CD14-positive monocyte (primary cell): ENCODE data around the gene NPEPL1. TPM values are rescaled to one million over a fixed set of nuclear protein-coding genes. Genes with fewer than 3 reads are reported as not detected.

Experiments used
- DNase-seq, 3 donors: peaks; one replicate each; pipeline ENCODE4 v3.0.0-alpha.2; 2011 to 2022
- H2AFZ ChIP-seq: 2 replicates; pipeline ENCODE4 v1.6.0; 2012; ENCODE audit warnings: mild to moderate bottlenecking, low read depth, low read length, inconsistent platforms; ENCODE audit not compliant: insufficient read depth, poor library complexity, severe bottlenecking
- H3K27ac ChIP-seq, 2 donors: 1 replicate in 1 of 2; 2 replicates in 1 of 2; pipeline ENCODE4 v1.5.1; 2012 to 2013; ENCODE audit warnings: low read length in 2 of 2, control low read depth in 1 of 2, inconsistent platforms in 1 of 2, low read depth in 1 of 2, mild to moderate bottlenecking in 1 of 2
- H3K27me3 ChIP-seq, 2 donors: one replicate each; pipeline versions ENCODE4 v1.6.0 to v1.6.1; 2011 to 2013; ENCODE audit warnings: low read length in 2 of 2; ENCODE audit not compliant: control insufficient read depth in 2 of 2, insufficient read depth in 2 of 2
- H3K36me3 ChIP-seq, 2 donors: replicated peaks in 1 of 2; 1 replicate in 1 of 2; 2 replicates in 1 of 2; pipeline versions ENCODE4 v1.5.1 to v1.6.1; 2012 to 2013; ENCODE audit warnings: low read length in 2 of 2, control low read depth in 1 of 2, inconsistent platforms in 1 of 2, mild to moderate bottlenecking in 1 of 2; ENCODE audit not compliant: insufficient read depth in 2 of 2, control insufficient read depth in 1 of 2
- H3K4me1 ChIP-seq, 2 donors: 1 replicate in 1 of 2; 2 replicates in 1 of 2; pipeline versions ENCODE4 v1.5.1 to v1.6.1; 2012 to 2013; ENCODE audit warnings: low read length in 2 of 2, control low read depth in 1 of 2, inconsistent platforms in 1 of 2, mild to moderate bottlenecking in 1 of 2, moderate library complexity in 1 of 2; ENCODE audit not compliant: insufficient read depth in 2 of 2, control insufficient read depth in 1 of 2
- H3K4me2 ChIP-seq: replicated peaks from 2 replicates; pipeline ENCODE3; 2012; ENCODE audit warnings: low read length, moderate library complexity, mild to moderate bottlenecking; ENCODE audit not compliant: poor library complexity, severe bottlenecking; ENCODE audit errors: extremely low read depth
- H3K4me3 ChIP-seq, 3 experiments: fragments of 200-600 bp in 1 of 3; sonication (generic) in 1 of 3; replicated peaks in 1 of 3; 1 replicate in 2 of 3; 2 replicates in 1 of 3; pipeline ENCODE4 v1.5.1; 2011 to 2013; ENCODE audit warnings: low read length in 3 of 3, mild to moderate bottlenecking in 3 of 3, control low read depth in 2 of 3, low read depth in 2 of 3, inconsistent platforms in 1 of 3, moderate library complexity in 1 of 3
- H3K79me2 ChIP-seq: 2 replicates; pipeline ENCODE4 v1.6.0; 2012; ENCODE audit warnings: mild to moderate bottlenecking, control low read depth, inconsistent platforms, low read length, moderate library complexity; ENCODE audit not compliant: insufficient read depth
- H3K9ac ChIP-seq: 2 replicates; pipeline ENCODE4 v1.6.0; 2017; ENCODE audit warnings: low read length, mild to moderate bottlenecking; ENCODE audit not compliant: insufficient read depth, poor library complexity, severe bottlenecking
- H3K9me3 ChIP-seq, 2 donors: replicated peaks in 1 of 2; 1 replicate in 1 of 2; 2 replicates in 1 of 2; pipeline versions ENCODE4 v1.5.1 to v1.6.1; 2012 to 2013; ENCODE audit warnings: low read length in 2 of 2, control low read depth in 1 of 2; ENCODE audit not compliant: control insufficient read depth in 1 of 2, insufficient read depth in 1 of 2
- H4K20me1 ChIP-seq: 2 replicates; pipeline ENCODE4 v1.6.0; 2012; ENCODE audit warnings: mild to moderate bottlenecking, low read length, control low read depth, moderate library complexity; ENCODE audit not compliant: insufficient read depth
- H3K27ac Mint-ChIP-seq, 7 donors: one replicate each; pipeline ENCODE4 v1.8.0; 2020; ENCODE audit warnings: mild to moderate bottlenecking in 7 of 7, mixed read lengths in 7 of 7, moderate library complexity in 6 of 7, inconsistent platforms in 2 of 7
- H3K27me3 Mint-ChIP-seq, 3 donors: one replicate each; pipeline ENCODE4 v1.8.0; 2021 to 2022; ENCODE audit warnings: low read depth in 3 of 3, mild to moderate bottlenecking in 3 of 3, mixed read lengths in 3 of 3, moderate library complexity in 3 of 3, inconsistent platforms in 1 of 3
- H3K36me3 Mint-ChIP-seq, 2 donors: one replicate each; pipeline ENCODE4 v1.8.0; 2020; ENCODE audit warnings: mixed read lengths in 2 of 2, inconsistent platforms in 1 of 2, mild to moderate bottlenecking in 1 of 2
- H3K4me1 Mint-ChIP-seq: one replicate; pipeline ENCODE4 v1.8.0; 2020; ENCODE audit warnings: mild to moderate bottlenecking, mixed read lengths
- H3K4me3 Mint-ChIP-seq, 2 donors: one replicate each; pipeline ENCODE4 v1.8.0; 2020; ENCODE audit warnings: mild to moderate bottlenecking in 2 of 2, mixed read lengths in 2 of 2, moderate library complexity in 1 of 2
- H3K9me3 Mint-ChIP-seq, 7 donors: one replicate each; pipeline ENCODE4 v1.8.0; 2020 to 2022; ENCODE audit warnings: mixed read lengths in 7 of 7, mild to moderate bottlenecking in 6 of 7, moderate library complexity in 6 of 7, inconsistent platforms in 2 of 7
- CTCF ChIP-seq: fragments of 200-600 bp; IDR thresholded peaks from one replicate; pipeline ENCODE4 v1.8.0; 2022; ENCODE audit warnings: antibody characterized with exemption, mild to moderate bottlenecking
- WGBS: methylation state at CpG from one replicate; pipeline ENCODE4 v1.1.5; 2013; ENCODE audit warnings: missing lambda C conversion rate; ENCODE audit not compliant: insufficient coverage; 5-methylcytosine and 5-hydroxymethylcytosine counted together
- intact Hi-C, 2 donors: fragments of 100-400 bp; cut with micrococcal nuclease; formaldehyde crosslinking; loops; one replicate each; pipeline versions ENCODE4 v1.15.0 to v1.15.1; 2023
- polyA plus RNA-seq, 3 donors: library from polyadenylated mRNA; depleted of rRNA in 1 of 3; unstranded in 2 of 3; stranded (reverse) in 1 of 3; fragments of 300-500 nt in 2 of 3; fragments of >200 nt in 1 of 3; fragmentation: Illumina TruSeq in 2 of 3; gene quantifications; 1 replicate in 2 of 3; 2 replicates in 1 of 3; pipeline ENCODE4 v1.2.3, GENCODE V29; 2012 to 2021

The NPEPL1 gene
- polyA plus RNA-seq, 3 donors, result 37.6 to 109 (median 39.6) TPM

- Mint-ChIP-seq H3K36me3 (peaks cover 51 to 59% of the 10 kb centered on the region in 2 donors), H3K4me1 (no peaks in the 10 kb centered on the region), H3K27me3 (peaks cover 0 to 2% (median 0%) of the 10 kb centered on the region in 3 donors), H3K4me3 (no peak overlapping the region), H3K27ac (peak overlapping the region in 3 of 7 donors; percentile 18 to 45 (median 37)), H3K9me3 (peaks cover 0 to 1% (median 0%) of the 10 kb centered on the region in 7 donors)
- 97% methylated on average over 24 of the region's 29 CpGs for WGBS
- H3K4me2 ChIP-seq, result no peak overlapping the region
- H3K36me3 ChIP-seq, result peaks cover 81 to 97% of the 10 kb centered on the region in 2 donors
- H2AFZ ChIP-seq, result no peak overlapping the region
- TF ChIP-seq CTCF, result no peak
- H3K4me1 ChIP-seq, result no peaks in the 10 kb centered on the region
- no peak overlapping the region for H3K27ac ChIP-seq
- intact Hi-C loops, result no loop called here
- no peak overlapping the region for H3K9ac ChIP-seq
- peaks cover 5% of the 10 kb centered on the region for H4K20me1 ChIP-seq
- H3K27me3 ChIP-seq, result no peaks in the 10 kb centered on the region
- no peak for DNase-seq
- no peaks in the 10 kb centered on the region for H3K9me3 ChIP-seq
- H3K4me3 ChIP-seq, result no peak overlapping the region
- H3K79me2 ChIP-seq, result no peaks in the 10 kb centered on the region
Observed at GRCh38 chr20:58701431-58702160, 9.0 kb downstream of the NPEPL1 start.

GRCh38 chr20:58702161-58702510, 9.5 kb downstream of the NPEPL1 start:
- WGBS, result 95% methylated on average over 4 of the region's 9 CpGs
- H3K27me3 Mint-ChIP-seq, result peaks cover 0 to 2% (median 0%) of the 10 kb centered on the region in 3 donors
- peaks cover 51 to 59% of the 10 kb centered on the region in 2 donors for H3K36me3 Mint-ChIP-seq
- Histone ChIP-seq H3K9ac (no peak overlapping the region), H3K4me1 (no peaks in the 10 kb centered on the region), H3K9me3 (no peaks in the 10 kb centered on the region), H2AFZ (no peak overlapping the region), H3K36me3 (peaks cover 77 to 93% of the 10 kb centered on the region in 2 donors), H4K20me1 (peaks cover 5% of the 10 kb centered on the region), H3K4me2 (no peak overlapping the region), H3K79me2 (no peaks in the 10 kb centered on the region), H3K27me3 (no peaks in the 10 kb centered on the region), H3K4me3 (no peak overlapping the region), H3K27ac (no peak overlapping the region)
- H3K27ac Mint-ChIP-seq, result no peak overlapping the region
- intact Hi-C loops, result no loop called here
- peaks cover 0 to 1% (median 0%) of the 10 kb centered on the region in 7 donors for H3K9me3 Mint-ChIP-seq
- H3K4me1 Mint-ChIP-seq, result no peaks in the 10 kb centered on the region
- no peak overlapping the region for H3K4me3 Mint-ChIP-seq
- no peak for TF ChIP-seq CTCF
- no peak for DNase-seq
